SU-DHL-6 (cell line): ENCODE results near the gene TMEM60.

Experiments used
- EZH2phosphoT487 ChIP-seq: fragments of 200-600 bp; sonication (generic), shearing (Covaris generic); conservative IDR thresholded peaks from 2 replicates; pipeline ENCODE4 v1.6.1; 2018; ENCODE audit warnings: mild to moderate bottlenecking, antibody characterized with exemption, low read length, moderate library complexity, mixed read lengths
- TF ChIP-seq, protein P1 (sequence below): fragments of 200-600 bp; sonication (generic); IDR thresholded peaks from one replicate; pipeline ENCODE4 v1.5.1; 2017; ENCODE audit warnings: antibody characterized with exemption, mild to moderate bottlenecking, low read length, moderate library complexity; ENCODE audit not compliant: insufficient read depth, poor library complexity, severe bottlenecking

DNA sequence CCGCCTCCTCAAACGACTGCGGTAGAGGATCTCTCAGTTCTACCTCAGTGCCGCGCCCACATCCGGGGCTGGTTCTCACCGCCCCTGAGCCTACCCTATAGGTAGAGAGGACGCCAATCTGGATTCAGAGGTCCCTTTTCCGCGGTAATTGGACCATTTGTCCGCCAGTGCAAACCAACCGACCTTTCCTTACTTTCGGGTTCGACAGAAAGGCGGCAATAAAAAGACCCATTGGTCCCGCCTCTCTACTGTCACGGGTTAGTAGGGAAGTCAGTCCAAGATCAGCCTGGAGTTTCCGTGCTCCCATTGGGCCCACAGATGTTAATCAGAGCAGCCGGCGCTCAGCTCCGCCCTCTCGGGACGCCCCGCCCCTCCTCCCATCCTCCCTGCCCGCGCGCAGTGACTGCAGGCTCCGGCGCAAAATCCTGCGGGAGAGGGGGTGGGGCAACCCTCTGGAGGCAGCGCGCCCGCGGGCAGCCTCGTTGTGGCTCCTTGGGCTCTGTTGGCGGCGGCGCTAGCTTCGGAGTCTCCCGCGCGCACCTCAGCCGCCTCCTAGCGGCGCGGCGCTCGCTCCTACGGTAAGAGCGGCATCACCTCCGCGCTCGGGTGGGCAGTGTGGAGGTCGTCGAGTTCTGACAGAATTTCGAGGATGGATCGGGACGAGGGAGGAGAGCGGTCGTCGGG lies at the start of gene TMEM60, which contains the start of gene PHTF2:
- TF ChIP-seq, protein P1, sequence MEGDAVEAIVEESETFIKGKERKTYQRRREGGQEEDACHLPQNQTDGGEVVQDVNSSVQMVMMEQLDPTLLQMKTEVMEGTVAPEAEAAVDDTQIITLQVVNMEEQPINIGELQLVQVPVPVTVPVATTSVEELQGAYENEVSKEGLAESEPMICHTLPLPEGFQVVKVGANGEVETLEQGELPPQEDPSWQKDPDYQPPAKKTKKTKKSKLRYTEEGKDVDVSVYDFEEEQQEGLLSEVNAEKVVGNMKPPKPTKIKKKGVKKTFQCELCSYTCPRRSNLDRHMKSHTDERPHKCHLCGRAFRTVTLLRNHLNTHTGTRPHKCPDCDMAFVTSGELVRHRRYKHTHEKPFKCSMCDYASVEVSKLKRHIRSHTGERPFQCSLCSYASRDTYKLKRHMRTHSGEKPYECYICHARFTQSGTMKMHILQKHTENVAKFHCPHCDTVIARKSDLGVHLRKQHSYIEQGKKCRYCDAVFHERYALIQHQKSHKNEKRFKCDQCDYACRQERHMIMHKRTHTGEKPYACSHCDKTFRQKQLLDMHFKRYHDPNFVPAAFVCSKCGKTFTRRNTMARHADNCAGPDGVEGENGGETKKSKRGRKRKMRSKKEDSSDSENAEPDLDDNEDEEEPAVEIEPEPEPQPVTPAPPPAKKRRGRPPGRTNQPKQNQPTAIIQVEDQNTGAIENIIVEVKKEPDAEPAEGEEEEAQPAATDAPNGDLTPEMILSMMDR: peak; percentile 56
- no peak for TF ChIP-seq EZH2phosphoT487
